GM10847 (cell line): ENCODE measurements around the gene HAPLN2.

Experiments
- POLR2A ChIP-seq: IDR thresholded peaks from 2 replicates; pipeline ENCODE4 v1.6.1; 2011; ENCODE audit not compliant: insufficient read length; ENCODE audit errors: extremely low read depth

The HAPLN2 gene

GRCh38 chr1:156629823-156630449, 10.7 kb downstream of the HAPLN2 start:
- no peak for TF ChIP-seq POLR2A

GRCh38 chr1:156632355-156632754, 13.1 kb downstream of the HAPLN2 start:
- TF ChIP-seq POLR2A = no peak

- no peak for TF ChIP-seq POLR2A
These were observed 19.2 kb downstream of the HAPLN2 start for GRCh38 chr1:156638189-156638985.

GRCh38 chr1:156639601-156640101, 20.4 kb downstream of the HAPLN2 start:
- no peak for TF ChIP-seq POLR2A

- no peak for TF ChIP-seq POLR2A
These were observed 21.9 kb downstream of the HAPLN2 start for GRCh38 chr1:156640842-156641706.

- no peak for TF ChIP-seq POLR2A
These were observed 22.6 kb downstream of the HAPLN2 start, which contains the start of gene BCAN for GRCh38 chr1:156641761-156642264. BCAN (plus strand) TSS chr1:156642117; CDS start chr1:156646055, 3,938 bp downstream.

GRCh38 chr1:156642265-156643048, 23.2 kb downstream of the HAPLN2 start:
- no peak for TF ChIP-seq POLR2A

GRCh38 chr1:156643049-156643777, 24.0 kb downstream of the HAPLN2 start:
- TF ChIP-seq POLR2A = no peak

GRCh38 chr1:156643778-156644092, 24.5 kb downstream of the HAPLN2 start:
- no peak for TF ChIP-seq POLR2A

- TF ChIP-seq POLR2A = no peak
These were observed 24.9 kb downstream of the HAPLN2 start for GRCh38 chr1:156644146-156644545.

GRCh38 chr1:156644640-156645039, 25.4 kb downstream of the HAPLN2 start:
- no peak for TF ChIP-seq POLR2A

- TF ChIP-seq POLR2A = no peak
These were observed 25.8 kb downstream of the HAPLN2 start for GRCh38 chr1:156645056-156645455.

- no peak for TF ChIP-seq POLR2A
These were observed 26.5 kb downstream of the HAPLN2 start for GRCh38 chr1:156645666-156646065.

GRCh38 chr1:156646738-156647211, 27.6 kb downstream of the HAPLN2 start:
- TF ChIP-seq POLR2A = no peak

GRCh38 chr1:156647351-156647750, 28.1 kb downstream of the HAPLN2 start:
- no peak for TF ChIP-seq POLR2A
